ENCODE measurements around the gene WWOX.

Gene WWOX

GRCh38 chr16:78363843-78364555, 264.5 kb downstream of the WWOX start:
- no peak for DNase-seq

GRCh38 chr16:78364556-78364880, 265.1 kb downstream of the WWOX start:
- no peak for DNase-seq

GRCh38 chr16:78365366-78365765, 265.9 kb downstream of the WWOX start:
- DNase-seq, result no peak

GRCh38 chr16:78368121-78369102, 269.0 kb downstream of the WWOX start:
- no peak for DNase-seq

GRCh38 chr16:78372277-78372676, 272.8 kb downstream of the WWOX start:
- no peak for DNase-seq

- no peak for DNase-seq
These were observed 275.7 kb downstream of the WWOX start for GRCh38 chr16:78375055-78375679.

GRCh38 chr16:78376452-78376851, 277.0 kb downstream of the WWOX start:
- no peak for DNase-seq

GRCh38 chr16:78377312-78377711, 277.9 kb downstream of the WWOX start:
- no peak for DNase-seq

- DNase-seq, result no peak
These were observed 281.6 kb downstream of the WWOX start for GRCh38 chr16:78381060-78381459.

GRCh38 chr16:78383118-78383517, 283.7 kb downstream of the WWOX start:
- DNase-seq, result no peak

- no peak for DNase-seq
These were observed 285.8 kb downstream of the WWOX start for GRCh38 chr16:78385086-78385805.

- no peak for DNase-seq
These were observed 287.3 kb downstream of the WWOX start for GRCh38 chr16:78386557-78387324.

GRCh38 chr16:78389009-78389498, 289.6 kb downstream of the WWOX start:
- no peak for DNase-seq

- DNase-seq, result no peak
These were observed 290.6 kb downstream of the WWOX start for GRCh38 chr16:78390092-78390491.

GRCh38 chr16:78390508-78391324, 291.3 kb downstream of the WWOX start:
- DNase-seq, result no peak

- no peak for DNase-seq
These were observed 293.2 kb downstream of the WWOX start for GRCh38 chr16:78392585-78393195.

GRCh38 chr16:78395035-78395434, 295.6 kb downstream of the WWOX start:
- no peak for DNase-seq

GRCh38 chr16:78396046-78396445, 296.6 kb downstream of the WWOX start:
- no peak for DNase-seq

GRCh38 chr16:78396673-78397072, 297.2 kb downstream of the WWOX start:
- DNase-seq, result no peak

- DNase-seq, result no peak
These were observed 299.9 kb downstream of the WWOX start for GRCh38 chr16:78399384-78399783.
